CMK (cell line): Measurements from ENCODE around the gene MAN2C1.
"Not testable (repeated sequence)": the region's sequence is repeated elsewhere in the genome, so short reads cannot be mapped to it uniquely, and the experiment has no call there.

ENCODE experiments used
- DNase-seq: peaks from one replicate; pipeline ENCODE4 v3.0.0-alpha.2; 2010; ENCODE audit warnings: low read depth

Gene MAN2C1

DNA sequence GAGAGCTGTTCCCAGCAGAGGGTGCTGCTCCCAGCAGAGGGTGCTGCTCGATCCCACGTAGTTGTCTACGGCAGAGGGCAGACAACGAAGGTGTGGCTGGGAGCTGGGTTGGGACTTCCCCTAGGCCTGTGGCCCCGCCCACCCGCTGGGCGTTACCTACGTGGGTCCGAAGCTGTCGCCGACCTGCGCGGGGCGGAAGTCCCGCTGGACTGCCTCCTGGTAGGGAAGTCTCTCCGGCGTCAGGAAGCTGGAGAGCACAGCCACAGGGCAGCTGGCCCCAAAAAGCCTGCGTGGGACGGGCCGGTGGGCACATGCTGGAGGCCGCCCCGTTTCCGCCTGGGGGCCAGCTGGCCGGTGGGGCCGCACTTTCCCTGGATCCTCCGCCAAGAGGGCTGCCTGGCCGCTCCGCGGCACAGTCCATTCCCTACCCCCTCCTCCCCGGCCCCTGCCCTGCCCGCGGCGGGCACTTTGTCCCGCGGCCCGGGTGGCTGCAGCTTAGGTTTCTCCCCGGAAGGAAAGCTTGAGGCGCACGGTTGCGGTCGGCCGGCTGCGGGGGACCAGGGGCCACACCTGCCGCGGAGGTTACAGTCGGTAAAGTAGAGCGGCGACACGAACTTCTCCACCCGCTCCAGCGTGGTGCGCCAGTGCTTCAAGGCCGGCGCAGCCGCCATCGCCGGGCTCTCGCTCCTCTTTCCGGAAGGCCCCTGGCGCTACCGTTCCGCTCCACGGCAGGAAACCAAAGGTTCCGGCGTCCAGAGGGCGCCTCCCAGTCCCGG is at the start of gene MAN2C1:
MAN2C1 (minus strand) TSS at position 695 of the 776 bp plus-strand sequence; CDS start at position 671, 24 bp downstream.
- DNase-seq, result peak; percentile 99

DNA sequence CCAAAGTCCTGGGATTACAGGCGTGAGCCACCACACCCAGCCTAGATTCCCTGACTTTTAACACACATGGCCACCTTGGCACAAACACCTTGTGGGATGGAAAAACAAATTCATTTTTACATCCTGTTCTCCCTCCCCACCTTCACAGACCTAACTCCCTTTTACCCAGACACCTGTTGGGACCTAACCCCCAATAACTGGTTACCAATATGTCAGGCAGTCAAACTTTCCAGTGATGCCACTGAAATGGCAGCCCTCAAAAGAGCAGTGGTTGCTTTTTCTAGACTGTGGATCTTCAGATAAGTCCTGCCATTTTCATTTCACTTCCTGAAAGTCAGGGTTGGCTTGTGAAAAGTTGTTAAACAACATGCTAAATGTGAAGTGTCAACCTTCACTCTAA is 48.2 kb upstream of the MAN2C1 start:
- no peak for DNase-seq

DNA sequence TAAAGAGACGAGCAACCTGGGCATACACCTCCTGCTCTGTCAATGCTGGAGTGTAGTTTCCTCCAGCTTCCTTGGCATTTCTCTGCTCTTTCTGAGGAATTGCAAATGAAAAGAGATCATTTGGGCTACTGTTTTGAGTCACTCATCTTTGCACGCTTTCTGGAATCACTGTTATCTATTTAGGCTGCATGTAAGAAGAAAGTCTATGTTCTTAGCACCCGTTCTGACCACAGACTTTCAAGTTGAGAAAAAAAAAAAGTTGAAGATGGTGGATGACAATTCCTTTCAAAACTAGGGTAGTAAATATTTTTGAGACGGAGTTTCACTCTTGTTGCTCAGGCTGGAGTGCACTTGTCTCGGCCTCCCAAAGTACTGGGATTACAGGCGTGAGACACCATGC is 41.8 kb upstream of the MAN2C1 start:
- no peak for DNase-seq

DNA sequence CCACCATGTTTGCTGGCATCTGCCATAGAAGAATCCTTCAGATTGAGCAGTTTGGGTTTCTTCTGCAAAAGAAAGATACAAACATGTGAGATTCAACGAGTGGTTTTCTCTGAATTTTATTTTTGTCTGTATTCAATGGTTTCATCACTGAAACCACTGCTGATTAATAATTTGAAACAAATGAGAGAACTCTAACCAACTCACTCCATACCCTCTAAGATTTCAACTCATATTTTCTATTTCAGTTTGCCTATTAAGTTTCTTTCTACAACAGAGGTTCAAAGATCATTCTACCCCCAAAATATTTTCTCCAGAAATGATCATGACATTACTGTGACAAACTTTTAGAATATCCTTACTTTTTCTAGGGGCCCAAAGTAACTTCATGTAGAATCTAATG is 38.7 kb upstream of the MAN2C1 start:
- DNase-seq, result no peak

DNA sequence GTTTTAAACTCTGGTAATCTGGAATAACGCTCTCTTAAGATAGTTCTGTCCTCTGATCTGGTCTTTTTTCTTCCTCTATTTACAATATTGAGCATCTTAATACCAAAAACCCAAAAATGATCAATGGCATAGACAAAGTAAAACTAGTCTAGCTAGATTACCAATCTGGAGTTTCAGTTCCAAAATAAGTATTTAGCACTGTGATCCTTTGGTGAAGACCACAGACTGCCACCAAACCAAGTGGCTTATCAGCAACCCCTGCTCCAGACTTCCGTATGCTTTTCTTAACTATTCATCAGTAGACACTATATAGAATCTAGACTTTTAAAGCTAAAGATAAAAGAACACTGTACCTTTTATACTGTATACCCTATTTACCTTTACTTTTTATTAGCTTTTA is 35.5 kb upstream of the MAN2C1 start:
- no peak for DNase-seq

DNA sequence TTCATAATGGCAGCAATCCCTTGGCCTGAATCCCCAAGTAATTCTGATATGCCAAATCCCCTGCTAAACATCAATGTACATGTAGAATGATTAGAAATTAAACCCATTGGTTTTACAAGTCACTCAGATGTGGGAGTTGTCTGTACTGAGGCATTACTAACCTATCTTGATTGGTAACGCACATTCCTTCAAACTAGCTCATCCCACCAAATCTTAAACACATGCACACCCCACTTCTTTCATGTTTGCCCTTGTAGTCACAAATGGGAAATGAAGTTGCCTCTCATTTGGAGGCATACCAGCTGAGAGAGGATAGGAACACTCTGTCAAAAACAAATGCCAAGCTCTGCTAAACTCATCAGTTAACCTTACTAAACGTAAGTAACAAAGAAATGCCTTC is 29.1 kb upstream of the MAN2C1 start:
- DNase-seq, result no peak

DNA sequence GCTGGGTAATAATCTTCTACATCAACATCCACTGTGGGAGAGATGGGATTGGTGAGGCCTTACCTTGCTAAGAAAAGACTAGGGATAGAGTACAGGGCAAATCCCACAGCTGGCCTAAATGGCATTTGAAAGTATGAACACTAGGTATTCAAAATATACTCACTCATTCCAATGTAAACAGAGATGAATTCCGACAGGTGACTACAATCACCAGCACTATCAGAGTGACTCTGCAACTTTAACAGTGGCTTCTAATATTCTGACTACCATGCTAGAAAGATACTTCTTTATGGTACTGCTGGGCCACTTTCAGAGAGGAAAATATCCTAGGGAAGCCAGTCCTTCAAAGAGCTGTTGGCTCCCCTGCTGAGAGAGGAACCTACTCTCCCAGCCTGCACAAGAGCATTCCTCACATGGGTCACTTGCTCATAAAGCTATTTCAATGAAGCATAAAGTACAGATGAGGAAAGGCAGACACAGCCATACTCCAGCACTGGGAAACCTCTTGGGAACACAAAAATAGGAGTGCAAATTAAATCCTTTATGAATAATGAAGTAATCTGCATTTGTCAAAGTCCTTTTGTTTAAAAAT is 21.5 kb upstream of the MAN2C1 start:
- DNase-seq, result no peak

DNA sequence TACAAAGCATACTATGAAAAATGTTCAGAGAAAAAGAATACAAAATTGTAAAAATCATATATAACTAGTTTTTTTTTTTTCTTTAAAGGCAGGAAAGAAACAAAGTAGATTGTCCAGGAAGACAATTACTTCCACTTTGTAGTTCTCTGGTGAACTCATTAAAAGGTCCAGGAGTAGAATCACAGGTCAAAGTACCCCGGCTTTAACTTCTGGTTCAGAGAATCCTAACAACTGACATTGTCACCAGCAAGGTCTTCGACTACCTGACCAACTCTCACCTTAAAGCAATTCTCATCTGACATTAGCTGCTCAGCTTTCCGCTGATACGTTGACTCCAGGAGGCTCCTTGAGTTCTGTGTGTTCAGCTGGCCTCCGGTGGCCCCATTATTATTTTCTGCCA is 15.6 kb upstream of the MAN2C1 start:
- not testable (repeated sequence) for DNase-seq

DNA sequence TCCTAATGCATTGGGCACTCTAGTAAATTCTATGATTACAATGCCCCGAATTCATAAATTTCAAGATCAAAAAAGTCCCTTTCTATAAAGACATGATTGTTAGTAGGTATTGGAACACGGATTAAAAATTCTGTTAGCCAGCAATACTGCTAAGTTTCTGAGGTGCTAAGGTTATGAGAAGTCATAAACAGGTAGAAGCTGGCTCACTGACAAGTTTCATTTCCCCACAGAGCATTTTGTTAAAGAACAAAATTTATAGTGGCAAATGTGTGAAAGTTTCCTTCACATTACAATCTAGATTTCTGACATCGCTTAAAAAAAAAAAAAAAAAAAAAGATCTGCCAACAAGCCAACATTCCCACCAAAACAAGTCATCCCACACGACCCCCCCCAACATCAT is 12.4 kb upstream of the MAN2C1 start:
- DNase-seq, result no peak

DNA sequence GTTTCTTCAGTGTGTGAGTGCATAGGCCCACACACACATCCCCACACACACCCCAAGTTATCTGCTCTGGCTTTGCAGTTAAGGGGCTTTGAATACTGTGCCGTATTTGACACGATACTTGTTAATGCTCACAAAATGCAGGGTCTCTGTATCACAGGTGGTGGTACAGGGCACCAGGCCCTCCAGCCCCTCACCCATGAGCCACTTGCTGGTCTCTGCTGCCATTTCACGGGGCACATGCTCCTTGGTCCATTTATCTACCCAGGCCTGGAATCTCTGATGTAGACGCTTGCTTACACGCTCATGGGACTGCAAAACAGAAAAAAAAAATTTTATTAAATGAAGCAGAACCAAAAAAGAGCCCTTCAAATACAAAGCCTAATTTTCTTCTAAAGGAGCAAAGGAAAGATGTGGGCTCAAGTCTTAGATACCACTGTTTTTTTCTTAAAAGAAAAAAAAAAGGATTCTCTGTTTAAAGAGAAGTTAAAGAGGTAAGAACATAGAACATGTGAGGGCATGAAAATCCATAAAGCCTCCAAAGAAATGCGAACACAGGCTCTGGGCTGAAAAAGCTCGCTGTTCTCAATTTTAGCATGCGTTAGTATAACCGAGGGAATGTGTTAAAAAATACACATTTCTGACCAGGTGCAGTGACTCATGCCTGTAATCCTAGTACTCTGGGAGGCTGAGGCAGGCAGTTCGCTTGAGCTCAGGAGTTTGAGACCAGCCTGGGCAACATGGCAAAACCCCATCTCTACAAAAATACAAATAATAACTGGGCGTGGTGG is 3.7 kb upstream of the MAN2C1 start:
- no peak for DNase-seq

DNA sequence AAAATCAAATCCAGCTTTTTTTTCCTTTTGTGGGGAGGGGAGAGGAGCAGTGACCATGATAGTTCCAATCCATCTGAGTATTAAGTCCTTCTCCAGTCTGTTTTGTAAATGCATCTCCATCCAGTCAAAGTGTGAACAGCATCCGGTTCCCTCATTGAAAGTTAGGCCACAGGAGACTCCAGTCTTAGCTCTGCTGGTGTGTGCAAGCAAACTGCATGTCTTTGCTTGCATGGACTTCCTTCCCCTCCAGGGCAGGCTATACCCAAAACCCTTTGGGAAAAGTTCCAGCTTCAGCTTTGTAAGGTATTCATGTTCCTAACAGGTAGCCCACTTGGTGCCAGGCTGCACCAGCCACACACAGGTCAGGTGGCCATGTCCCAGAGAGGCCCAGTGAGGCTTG is 3.1 kb upstream of the MAN2C1 start:
- no peak for DNase-seq

DNA sequence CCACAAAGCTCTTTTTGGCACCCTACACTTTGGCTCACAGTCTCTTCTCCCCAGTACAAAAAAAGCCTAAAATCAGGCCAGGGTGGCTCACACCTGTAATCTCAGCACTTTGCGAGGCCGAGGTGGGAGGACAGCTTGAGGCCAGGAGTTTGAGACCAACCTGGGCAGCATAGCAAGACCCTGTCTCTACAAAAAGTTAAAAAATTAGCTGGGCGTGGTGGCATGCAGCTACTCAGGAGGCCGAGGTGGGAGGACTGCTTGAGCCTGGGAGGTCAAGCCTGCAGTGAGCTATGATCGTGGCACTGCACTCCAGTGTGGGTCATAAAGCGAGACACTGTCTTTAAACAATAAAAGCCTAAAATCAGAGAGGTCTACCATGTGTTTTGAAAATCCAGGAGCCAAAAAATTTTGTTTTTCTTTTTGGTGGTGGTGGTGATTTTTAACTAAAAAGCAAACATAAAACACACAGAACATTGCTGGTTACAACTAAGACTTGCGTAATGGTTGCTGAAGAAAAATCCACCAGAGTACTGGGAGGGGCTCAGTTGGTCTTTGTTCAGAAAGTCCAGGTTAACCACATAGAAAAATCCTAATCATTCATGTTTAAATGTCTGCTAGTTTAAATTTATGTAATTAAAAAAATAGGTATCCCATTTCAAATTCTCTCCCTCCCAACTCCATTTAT is 1.6 kb upstream of the MAN2C1 start:
- DNase-seq, result no peak

DNA sequence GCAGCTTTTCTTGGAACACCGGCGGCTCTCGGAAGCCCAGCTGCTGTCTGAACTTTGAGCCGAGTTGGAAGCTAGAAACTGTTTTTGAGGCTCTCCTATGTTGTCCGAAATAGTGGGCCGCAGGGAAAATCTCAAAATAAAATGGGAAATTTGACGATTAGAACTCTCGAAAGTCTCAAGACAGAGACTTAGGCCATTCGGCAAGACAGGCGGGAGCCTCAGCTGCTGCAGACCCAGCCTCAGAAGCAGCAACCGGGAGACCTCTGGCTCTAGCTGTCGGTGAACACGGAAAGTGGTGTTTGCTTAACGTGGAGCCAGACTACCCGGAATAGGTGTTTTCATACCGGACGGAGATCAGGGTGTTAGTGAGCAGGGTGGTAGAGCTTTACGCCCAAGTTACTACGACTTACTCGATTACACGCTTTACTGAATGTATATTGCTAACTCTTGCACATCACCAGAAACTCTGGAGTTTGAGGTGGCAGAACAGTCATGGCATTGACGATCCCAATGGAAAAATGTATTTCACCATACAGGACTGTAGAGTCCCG is 357 bp upstream of the MAN2C1 start:
- no peak for DNase-seq

DNA sequence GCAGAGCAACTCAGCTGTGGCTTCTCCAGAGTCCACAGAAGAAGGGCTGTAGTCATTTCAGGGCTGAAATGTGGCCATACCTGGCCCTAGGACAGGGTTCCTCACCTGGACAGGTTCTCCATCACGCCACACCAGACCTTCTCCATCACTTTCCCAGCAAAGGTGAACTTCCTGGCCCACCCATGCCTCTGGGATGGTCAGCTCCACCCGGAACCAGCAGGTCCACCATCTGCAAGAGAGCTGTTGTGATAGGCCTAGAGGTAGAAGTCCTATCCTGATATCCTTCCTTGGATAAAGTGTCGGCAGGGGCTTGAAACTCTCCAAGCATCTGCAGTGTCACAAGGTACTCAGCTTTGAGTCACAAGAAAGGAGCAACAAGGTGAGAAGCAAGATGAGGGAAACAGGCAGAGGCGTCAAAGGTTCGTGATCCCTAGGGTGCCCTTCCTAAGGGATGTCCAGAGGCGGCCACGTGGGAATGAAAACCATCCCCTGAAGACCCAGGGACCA is 948 bp downstream of the MAN2C1 start:
- DNase-seq, result no peak

DNA sequence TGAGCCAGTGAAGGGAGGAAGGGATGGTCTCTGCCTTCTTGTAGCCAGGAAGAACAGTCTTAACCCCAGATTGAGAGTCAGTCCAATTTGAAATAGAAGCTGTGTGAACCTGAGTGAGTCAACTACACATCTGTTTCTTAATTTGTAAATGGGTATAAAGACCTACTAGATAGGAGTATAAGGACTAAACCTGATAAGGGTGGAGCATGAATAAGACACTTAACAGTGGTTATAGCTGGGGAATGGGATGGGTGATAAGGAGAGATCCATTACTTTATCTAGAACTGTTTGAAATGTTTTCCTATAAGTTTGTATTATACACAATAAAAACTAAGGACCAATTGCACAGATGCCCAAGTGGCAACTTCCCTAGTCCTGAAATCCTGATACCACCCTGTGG is 1.4 kb downstream of the MAN2C1 start:
- DNase-seq, result no peak

DNA sequence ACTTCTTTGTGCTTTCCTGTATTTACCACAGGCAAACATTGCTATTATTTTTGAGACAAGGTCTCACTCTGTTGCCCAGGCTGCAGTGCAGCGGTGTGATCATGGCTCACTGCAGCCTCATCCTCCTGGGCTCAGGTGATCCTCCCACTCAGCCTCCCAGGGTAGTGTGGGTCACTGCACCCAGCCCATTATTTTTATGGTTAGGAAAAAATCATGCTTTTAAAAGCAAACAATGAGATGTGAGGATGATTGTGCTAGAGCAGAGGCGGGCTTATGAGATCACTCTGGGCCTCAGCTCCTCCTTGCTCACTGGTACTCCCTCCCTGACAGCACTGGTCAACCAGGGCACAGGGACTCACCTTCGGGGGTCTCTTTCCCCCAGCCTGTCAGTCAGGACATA is 2.2 kb downstream of the MAN2C1 start:
- DNase-seq, result no peak

DNA sequence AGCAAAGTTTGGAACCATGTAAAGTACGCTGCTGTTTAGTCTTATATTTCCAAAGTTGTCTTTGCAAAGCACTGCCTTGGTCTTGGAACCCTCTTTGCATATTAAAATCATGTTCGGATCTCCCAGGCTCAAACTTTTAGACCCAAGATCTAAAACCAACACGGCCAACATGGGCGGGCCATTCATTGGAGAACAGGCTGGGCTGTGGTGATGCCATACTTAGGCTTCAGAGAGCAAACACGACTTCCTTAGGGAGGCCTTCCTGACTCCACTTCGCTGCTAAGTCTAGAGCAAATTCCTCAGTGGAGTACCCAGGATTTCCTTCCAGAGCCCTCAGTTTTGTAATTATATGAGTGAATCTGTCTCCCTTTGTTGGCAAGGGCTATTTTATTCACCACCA is 3.5 kb downstream of the MAN2C1 start:
- DNase-seq, result no peak

DNA sequence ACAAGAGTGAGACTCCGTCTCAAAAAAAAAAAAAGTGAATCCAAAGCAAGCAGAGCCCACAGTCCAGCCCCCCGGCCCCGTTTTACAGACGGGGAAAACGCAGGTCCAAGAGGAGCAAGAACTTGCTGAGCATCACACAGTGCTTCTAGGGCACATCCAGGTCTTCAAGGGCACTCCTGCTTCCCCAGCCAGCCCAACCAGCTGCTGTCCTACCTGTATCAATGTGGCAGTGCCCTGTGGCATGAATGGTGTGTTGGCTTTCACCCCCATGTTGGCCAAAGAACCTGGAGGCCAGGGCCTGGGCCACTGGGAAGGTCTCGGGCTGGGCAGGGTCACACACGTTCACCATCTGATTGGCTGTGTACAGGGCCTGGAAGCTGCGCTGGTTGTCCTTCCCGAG is 4.6 kb downstream of the MAN2C1 start:
- no peak for DNase-seq

DNA sequence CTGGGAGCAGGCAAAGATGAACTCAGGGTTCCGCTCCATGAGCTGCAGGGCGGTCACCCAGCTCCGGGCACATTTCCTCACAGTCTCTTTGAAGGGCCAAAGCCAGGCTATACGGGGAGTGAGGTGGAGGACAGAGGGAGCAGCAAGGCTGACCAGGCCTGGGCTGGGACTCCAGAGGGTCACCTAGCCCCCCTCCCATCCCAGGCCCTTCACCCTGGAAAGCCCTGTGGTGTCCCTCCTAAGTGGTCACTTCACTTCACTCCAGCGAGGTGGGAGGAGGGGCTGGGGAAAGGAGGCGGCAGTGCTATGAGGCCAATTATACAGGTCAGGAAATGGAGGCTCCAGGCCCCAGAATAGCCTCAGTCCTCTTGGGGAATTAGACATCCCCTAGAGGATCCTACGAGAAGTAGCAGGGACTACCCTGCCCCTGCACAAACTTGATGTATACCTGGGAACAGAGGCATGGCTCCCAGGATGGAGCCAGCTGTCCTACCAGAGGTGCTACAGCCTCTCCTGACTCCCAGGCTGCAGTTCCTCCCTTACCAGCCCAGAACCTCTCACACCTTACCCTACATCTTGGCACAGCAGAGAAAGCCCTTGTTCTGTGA is 5.7 kb downstream of the MAN2C1 start:
- no peak for DNase-seq

DNA sequence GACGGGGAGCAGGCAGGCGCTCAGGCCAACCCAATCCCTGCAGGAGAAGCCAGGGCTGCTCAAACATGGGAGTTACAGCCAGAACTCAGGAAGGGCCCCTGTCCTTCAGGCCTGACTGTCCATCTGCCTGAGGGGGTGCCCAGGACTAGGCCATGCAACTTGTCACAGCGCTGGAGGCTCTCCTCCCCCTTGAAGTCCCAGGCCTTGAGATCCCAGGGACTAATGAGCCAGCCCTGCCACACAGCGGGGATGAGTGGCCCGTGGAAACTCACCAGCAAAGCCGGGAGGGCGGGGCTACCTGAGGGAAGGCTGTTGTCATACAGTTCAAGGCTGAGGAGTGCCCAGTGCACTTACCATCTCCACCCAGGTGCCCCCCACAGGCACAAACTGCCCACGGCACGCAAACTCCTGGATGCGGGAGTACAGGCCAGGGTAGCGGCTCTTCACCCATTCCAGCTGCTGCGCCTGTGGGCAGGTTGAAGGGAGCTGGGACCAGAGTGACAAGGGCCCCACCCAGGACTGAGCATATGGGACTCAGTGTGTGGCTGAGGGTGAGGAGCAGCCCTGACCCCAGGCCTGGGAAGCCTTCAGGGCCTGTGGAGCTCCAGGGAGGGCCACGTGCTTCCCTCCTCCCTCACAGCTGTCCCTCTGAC is 6.3 kb downstream of the MAN2C1 start:
- no peak for DNase-seq

DNA sequence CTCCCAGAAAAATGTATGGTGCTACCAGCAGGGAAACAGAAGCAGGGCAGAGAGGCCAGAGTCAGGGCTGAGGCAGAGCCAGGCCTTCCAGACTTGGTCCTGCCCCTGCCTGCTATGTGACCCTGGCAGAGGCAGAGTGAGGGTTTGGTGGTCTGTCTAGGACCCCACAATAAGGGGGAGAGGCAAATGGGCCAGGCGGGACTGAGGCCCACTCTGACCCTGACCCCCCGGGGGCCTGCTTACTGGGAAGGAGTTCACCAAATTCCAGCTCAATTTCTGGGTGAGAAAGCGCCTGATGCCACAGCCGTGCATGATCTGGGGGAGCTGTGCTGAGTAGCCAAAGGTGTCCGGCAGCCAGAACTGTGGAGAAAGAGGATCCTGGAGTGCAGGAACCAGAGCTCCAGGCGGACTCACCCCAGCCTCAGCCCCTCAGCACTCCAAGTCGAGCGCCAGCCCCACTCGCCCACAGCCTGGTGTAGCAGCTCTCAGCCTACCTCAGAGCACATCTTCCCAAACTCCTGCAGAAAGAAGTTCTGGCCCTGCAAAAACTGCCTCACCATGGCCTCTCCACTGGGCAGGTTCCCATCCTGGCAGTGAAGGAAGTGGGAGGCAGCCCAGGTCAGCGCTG is 6.9 kb downstream of the MAN2C1 start:
- DNase-seq, result no peak
